Esophagus squamous epithelium (tissue), 4 donors: Measurements from ENCODE around the gene KCNE4.

Experiments used
- POLR2A ChIP-seq, 4 donors: fragments of 450-650 bp; IDR thresholded peaks; one replicate each; pipeline ENCODE4 v1.6.1; 2017; ENCODE audit warnings: antibody characterized with exemption in 4 of 4, mild to moderate bottlenecking in 4 of 4, moderate library complexity in 3 of 4
- TF ChIP-seq, protein P1 (sequence below), 6 experiments: fragments of 450-650 bp in 4 of 6; fragments of 200-600 bp in 2 of 6; sonication (generic) in 2 of 6; IDR thresholded peaks; one replicate each; pipeline ENCODE4 v1.5.1; 2016 to 2019; ENCODE audit warnings: antibody characterized with exemption in 6 of 6, mild to moderate bottlenecking in 4 of 6, moderate library complexity in 4 of 6

- no peak for TF ChIP-seq POLR2A (IDR thresholded peaks at IDR 0.05)
- TF ChIP-seq, protein P1, sequence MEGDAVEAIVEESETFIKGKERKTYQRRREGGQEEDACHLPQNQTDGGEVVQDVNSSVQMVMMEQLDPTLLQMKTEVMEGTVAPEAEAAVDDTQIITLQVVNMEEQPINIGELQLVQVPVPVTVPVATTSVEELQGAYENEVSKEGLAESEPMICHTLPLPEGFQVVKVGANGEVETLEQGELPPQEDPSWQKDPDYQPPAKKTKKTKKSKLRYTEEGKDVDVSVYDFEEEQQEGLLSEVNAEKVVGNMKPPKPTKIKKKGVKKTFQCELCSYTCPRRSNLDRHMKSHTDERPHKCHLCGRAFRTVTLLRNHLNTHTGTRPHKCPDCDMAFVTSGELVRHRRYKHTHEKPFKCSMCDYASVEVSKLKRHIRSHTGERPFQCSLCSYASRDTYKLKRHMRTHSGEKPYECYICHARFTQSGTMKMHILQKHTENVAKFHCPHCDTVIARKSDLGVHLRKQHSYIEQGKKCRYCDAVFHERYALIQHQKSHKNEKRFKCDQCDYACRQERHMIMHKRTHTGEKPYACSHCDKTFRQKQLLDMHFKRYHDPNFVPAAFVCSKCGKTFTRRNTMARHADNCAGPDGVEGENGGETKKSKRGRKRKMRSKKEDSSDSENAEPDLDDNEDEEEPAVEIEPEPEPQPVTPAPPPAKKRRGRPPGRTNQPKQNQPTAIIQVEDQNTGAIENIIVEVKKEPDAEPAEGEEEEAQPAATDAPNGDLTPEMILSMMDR (IDR thresholded peaks at IDR 0.05), result no peak
Observed at GRCh38 chr2:223060201-223060825, 8.3 kb downstream of the KCNE4 start.
